Liver (tissue), 9 donors: ENCODE measurements around the gene MTERF1. TPM values are rescaled to one million over a fixed set of nuclear protein-coding genes. Genes with fewer than 3 reads are reported as not detected.
"Not testable (repeated sequence)": the region's sequence is repeated elsewhere in the genome, so short reads cannot be mapped to it uniquely, and the experiment has no call there.

ENCODE experiments used
- DNase-seq: peaks from one replicate; pipeline ENCODE4 v3.0.0-alpha.2; 2017; ENCODE audit warnings: low spot score
- H3K27ac ChIP-seq, 2 donors: one replicate each; pipeline ENCODE4 v1.7.0; 2013; ENCODE audit warnings: inconsistent platforms in 2 of 2, low read length in 2 of 2, control low read depth in 1 of 2, low read depth in 1 of 2, mild to moderate bottlenecking in 1 of 2
- H3K27me3 ChIP-seq, 4 donors: one replicate each; pipeline versions ENCODE4 v1.6.1 to v1.7.0; 2013; ENCODE audit warnings: low read length in 3 of 4, inconsistent platforms in 1 of 4, mild to moderate bottlenecking in 1 of 4, moderate library complexity in 1 of 4; ENCODE audit not compliant: control insufficient read depth in 4 of 4, insufficient read depth in 4 of 4
- H3K36me3 ChIP-seq, 4 donors: one replicate each; pipeline versions ENCODE4 v1.6.1 to v1.7.0; 2013; ENCODE audit warnings: low read length in 3 of 4, mild to moderate bottlenecking in 3 of 4, low read depth in 1 of 4, moderate library complexity in 1 of 4; ENCODE audit not compliant: control insufficient read depth in 4 of 4, insufficient read depth in 3 of 4
- H3K4me1 ChIP-seq, 4 donors: one replicate each; pipeline versions ENCODE4 v1.6.1 to v1.7.0; 2013; ENCODE audit warnings: low read length in 3 of 4, mild to moderate bottlenecking in 3 of 4, moderate library complexity in 1 of 4; ENCODE audit not compliant: control insufficient read depth in 4 of 4, insufficient read depth in 4 of 4
- H3K4me3 ChIP-seq, 3 donors: one replicate each; pipeline versions ENCODE4 v1.6.1 to v1.7.0; 2013; ENCODE audit warnings: low read length in 3 of 3, control low read depth in 1 of 3, low read depth in 1 of 3, mild to moderate bottlenecking in 1 of 3
- H3K9ac ChIP-seq, 2 donors: one replicate each; pipeline ENCODE4 v1.7.0; 2013; ENCODE audit warnings: low read length in 2 of 2, mild to moderate bottlenecking in 2 of 2, moderate library complexity in 2 of 2, control low read depth in 1 of 2, low read depth in 1 of 2
- H3K9me3 ChIP-seq, 4 donors: one replicate each; pipeline versions ENCODE4 v1.6.1 to v1.7.0; 2013; ENCODE audit warnings: low read length in 3 of 4; ENCODE audit not compliant: control insufficient read depth in 4 of 4
- ATF3 ChIP-seq: IDR thresholded peaks from 2 replicates; pipeline ENCODE4 v1.6.1; 2016; ENCODE audit warnings: antibody characterized with exemption
- EGR1 ChIP-seq, 2 donors: IDR thresholded peaks; 2 replicates each; pipeline ENCODE4 v1.6.1; 2016 to 2018; ENCODE audit warnings: antibody characterized with exemption in 2 of 2, low read depth in 2 of 2
- FOXA1 ChIP-seq: IDR thresholded peaks from 2 replicates; pipeline ENCODE4 v1.6.1; 2016; ENCODE audit warnings: antibody characterized with exemption
- FOXA2 ChIP-seq: IDR thresholded peaks from 2 replicates; pipeline ENCODE4 v1.6.1; 2016; ENCODE audit warnings: antibody characterized with exemption
- GABPA ChIP-seq, 2 donors: IDR thresholded peaks in 1 of 2; conservative IDR thresholded peaks in 1 of 2; 2 replicates each; pipeline ENCODE4 v1.6.1; 2016; ENCODE audit warnings: antibody characterized with exemption in 2 of 2, mild to moderate bottlenecking in 1 of 2, moderate library complexity in 1 of 2
- HNF4G ChIP-seq: IDR thresholded peaks from 2 replicates; pipeline ENCODE4 v1.6.1; 2016; ENCODE audit warnings: antibody characterized with exemption
- JUND ChIP-seq, 2 donors: IDR thresholded peaks; 2 replicates each; pipeline ENCODE4 v1.6.1; 2016; ENCODE audit warnings: antibody characterized with exemption in 2 of 2
- RAD21 ChIP-seq, 2 donors: IDR thresholded peaks; 2 replicates each; pipeline ENCODE4 v1.6.1; 2016; ENCODE audit warnings: antibody characterized with exemption in 2 of 2, mild to moderate bottlenecking in 2 of 2
- RXRA ChIP-seq, 2 donors: IDR thresholded peaks; 2 replicates each; pipeline ENCODE4 v1.6.1; 2017 to 2018; ENCODE audit warnings: antibody characterized with exemption in 2 of 2, mild to moderate bottlenecking in 1 of 2
- SP1 ChIP-seq: IDR thresholded peaks from 2 replicates; pipeline ENCODE4 v1.6.1; 2018; ENCODE audit warnings: antibody characterized with exemption, mild to moderate bottlenecking
- TAF1 ChIP-seq: conservative IDR thresholded peaks from 2 replicates; pipeline ENCODE4 v1.6.1; 2016; ENCODE audit warnings: antibody characterized with exemption, mild to moderate bottlenecking
- YY1 ChIP-seq: IDR thresholded peaks from 2 replicates; pipeline ENCODE4 v1.6.1; 2016; ENCODE audit warnings: antibody characterized with exemption, mild to moderate bottlenecking
- WGBS: extraction: QIAGEN DNeasy Blood & Tissue Kit; methylation state at CpG from one replicate; pipeline ENCODE4 v1.1.7; 2013; 5-methylcytosine and 5-hydroxymethylcytosine counted together
- polyA plus RNA-seq, 2 donors: library from polyadenylated mRNA; stranded (reverse) in 1 of 2; unstranded in 1 of 2; fragments of 200-250 nt in 1 of 2; fragments of >200 nt in 1 of 2; fragmentation: Nextera tagmentation in 1 of 2; extraction: Ambion mirVana in 1 of 2; gene quantifications; one replicate each; pipeline versions ENCODE4 v1.2.1 to v1.2.3, GENCODE V29; 2013 to 2015
- total RNA-seq, 2 donors: library from RNA; depleted of rRNA; stranded (reverse); fragments of >200 nt; gene quantifications; one replicate each; pipeline ENCODE4 v1.2.3, GENCODE V29; 2014
- TF ChIP-seq, protein P1 (sequence below): fragments of 150-350 bp; IDR thresholded peaks from 2 replicates; pipeline ENCODE4 v1.5.1; 2017; ENCODE audit warnings: improper control_type of control experiment, low read depth, low read length; ENCODE audit not compliant: missing input control
- TF ChIP-seq, protein P2 (sequence below): IDR thresholded peaks from 2 replicates; pipeline ENCODE4 v1.6.1; 2016; ENCODE audit warnings: antibody characterized with exemption
- TF ChIP-seq, protein P3 (sequence below): IDR thresholded peaks from 2 replicates; pipeline ENCODE4 v1.6.1; 2016; ENCODE audit warnings: antibody characterized with exemption, mild to moderate bottlenecking
- TF ChIP-seq, protein P4 (sequence below): IDR thresholded peaks from 2 replicates; pipeline ENCODE4 v1.6.1; 2016; ENCODE audit warnings: antibody characterized with exemption
- donor health status: healthy.
- donor health status: healthy.
- donor health status: healthy.
- donor health status: healthy.
- donor health status: healthy.

MTERF1 gene
- total and polyA plus RNA-seq, 4 donors: 5.8 to 9.1 (median 6.4) TPM

- TF ChIP-seq, protein P1, sequence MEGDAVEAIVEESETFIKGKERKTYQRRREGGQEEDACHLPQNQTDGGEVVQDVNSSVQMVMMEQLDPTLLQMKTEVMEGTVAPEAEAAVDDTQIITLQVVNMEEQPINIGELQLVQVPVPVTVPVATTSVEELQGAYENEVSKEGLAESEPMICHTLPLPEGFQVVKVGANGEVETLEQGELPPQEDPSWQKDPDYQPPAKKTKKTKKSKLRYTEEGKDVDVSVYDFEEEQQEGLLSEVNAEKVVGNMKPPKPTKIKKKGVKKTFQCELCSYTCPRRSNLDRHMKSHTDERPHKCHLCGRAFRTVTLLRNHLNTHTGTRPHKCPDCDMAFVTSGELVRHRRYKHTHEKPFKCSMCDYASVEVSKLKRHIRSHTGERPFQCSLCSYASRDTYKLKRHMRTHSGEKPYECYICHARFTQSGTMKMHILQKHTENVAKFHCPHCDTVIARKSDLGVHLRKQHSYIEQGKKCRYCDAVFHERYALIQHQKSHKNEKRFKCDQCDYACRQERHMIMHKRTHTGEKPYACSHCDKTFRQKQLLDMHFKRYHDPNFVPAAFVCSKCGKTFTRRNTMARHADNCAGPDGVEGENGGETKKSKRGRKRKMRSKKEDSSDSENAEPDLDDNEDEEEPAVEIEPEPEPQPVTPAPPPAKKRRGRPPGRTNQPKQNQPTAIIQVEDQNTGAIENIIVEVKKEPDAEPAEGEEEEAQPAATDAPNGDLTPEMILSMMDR: no peak
- no peak for TF ChIP-seq ATF3
- no peak for TF ChIP-seq GABPA (IDR thresholded peaks at IDR 0.05 in 1 of 2, conservative IDR thresholded peaks at IDR 0.05 in 1 of 2)
- no peak for TF ChIP-seq JUND (IDR thresholded peaks at IDR 0.05)
- TF ChIP-seq EGR1 (IDR thresholded peaks at IDR 0.05; ENCODE audit: low read depth in 2 of 2): no peak
- TF ChIP-seq RXRA (IDR thresholded peaks at IDR 0.05): no peak
- no peak for TF ChIP-seq FOXA1
- TF ChIP-seq, protein P2, sequence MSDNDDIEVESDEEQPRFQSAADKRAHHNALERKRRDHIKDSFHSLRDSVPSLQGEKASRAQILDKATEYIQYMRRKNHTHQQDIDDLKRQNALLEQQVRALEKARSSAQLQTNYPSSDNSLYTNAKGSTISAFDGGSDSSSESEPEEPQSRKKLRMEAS: no peak
- no peak for TF ChIP-seq SP1
Measured at GRCh38 chr7:91898240-91898992, 17.9 kb upstream of the MTERF1 start (continued).

DNA sequence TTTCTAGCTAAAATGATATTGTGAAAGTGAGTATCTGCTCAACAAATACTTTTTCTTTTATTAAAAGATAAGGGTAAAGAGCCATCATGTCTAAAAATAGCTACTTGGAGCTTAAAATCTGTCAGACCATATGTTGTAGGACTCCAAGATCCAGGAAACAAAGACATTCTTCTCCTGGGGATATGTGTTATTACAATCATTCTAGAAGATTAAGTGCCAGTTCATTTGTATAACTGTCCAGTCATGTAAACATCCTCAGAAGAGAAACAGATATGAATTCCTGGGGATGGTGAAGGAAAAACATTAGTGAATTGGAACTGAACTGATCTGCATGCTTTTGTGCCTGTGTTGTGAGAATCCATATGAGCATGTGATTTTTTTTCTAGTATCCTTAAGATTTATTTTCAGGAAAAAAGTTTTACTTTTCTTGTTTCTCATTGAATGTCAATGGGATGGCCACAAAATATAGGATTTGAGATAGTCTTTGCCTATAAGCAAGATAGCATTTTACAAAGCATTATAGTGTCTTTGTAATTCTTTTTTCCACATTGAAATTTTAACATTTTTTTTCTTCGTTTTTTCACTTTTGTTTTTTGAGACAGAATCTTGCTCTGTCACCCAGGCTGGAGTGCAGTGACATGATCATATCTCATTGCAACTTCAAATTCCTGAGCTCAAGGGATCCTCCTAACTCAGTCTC, 14.4 kb upstream of the MTERF1 start:
- DNase-seq: no peak
- TF ChIP-seq HNF4G (no peak), TAF1 (no peak), RAD21 (IDR thresholded peaks at IDR 0.05) (no peak), YY1 (no peak), ATF3 (no peak), FOXA1 (no peak), FOXA2 (no peak), EGR1 (IDR thresholded peaks at IDR 0.05; ENCODE audit: low read depth in 2 of 2) (no peak), RXRA (IDR thresholded peaks at IDR 0.05) (no peak)
- TF ChIP-seq, protein P3, sequence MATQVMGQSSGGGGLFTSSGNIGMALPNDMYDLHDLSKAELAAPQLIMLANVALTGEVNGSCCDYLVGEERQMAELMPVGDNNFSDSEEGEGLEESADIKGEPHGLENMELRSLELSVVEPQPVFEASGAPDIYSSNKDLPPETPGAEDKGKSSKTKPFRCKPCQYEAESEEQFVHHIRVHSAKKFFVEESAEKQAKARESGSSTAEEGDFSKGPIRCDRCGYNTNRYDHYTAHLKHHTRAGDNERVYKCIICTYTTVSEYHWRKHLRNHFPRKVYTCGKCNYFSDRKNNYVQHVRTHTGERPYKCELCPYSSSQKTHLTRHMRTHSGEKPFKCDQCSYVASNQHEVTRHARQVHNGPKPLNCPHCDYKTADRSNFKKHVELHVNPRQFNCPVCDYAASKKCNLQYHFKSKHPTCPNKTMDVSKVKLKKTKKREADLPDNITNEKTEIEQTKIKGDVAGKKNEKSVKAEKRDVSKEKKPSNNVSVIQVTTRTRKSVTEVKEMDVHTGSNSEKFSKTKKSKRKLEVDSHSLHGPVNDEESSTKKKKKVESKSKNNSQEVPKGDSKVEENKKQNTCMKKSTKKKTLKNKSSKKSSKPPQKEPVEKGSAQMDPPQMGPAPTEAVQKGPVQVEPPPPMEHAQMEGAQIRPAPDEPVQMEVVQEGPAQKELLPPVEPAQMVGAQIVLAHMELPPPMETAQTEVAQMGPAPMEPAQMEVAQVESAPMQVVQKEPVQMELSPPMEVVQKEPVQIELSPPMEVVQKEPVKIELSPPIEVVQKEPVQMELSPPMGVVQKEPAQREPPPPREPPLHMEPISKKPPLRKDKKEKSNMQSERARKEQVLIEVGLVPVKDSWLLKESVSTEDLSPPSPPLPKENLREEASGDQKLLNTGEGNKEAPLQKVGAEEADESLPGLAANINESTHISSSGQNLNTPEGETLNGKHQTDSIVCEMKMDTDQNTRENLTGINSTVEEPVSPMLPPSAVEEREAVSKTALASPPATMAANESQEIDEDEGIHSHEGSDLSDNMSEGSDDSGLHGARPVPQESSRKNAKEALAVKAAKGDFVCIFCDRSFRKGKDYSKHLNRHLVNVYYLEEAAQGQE: no peak
- TF ChIP-seq, protein P4, sequence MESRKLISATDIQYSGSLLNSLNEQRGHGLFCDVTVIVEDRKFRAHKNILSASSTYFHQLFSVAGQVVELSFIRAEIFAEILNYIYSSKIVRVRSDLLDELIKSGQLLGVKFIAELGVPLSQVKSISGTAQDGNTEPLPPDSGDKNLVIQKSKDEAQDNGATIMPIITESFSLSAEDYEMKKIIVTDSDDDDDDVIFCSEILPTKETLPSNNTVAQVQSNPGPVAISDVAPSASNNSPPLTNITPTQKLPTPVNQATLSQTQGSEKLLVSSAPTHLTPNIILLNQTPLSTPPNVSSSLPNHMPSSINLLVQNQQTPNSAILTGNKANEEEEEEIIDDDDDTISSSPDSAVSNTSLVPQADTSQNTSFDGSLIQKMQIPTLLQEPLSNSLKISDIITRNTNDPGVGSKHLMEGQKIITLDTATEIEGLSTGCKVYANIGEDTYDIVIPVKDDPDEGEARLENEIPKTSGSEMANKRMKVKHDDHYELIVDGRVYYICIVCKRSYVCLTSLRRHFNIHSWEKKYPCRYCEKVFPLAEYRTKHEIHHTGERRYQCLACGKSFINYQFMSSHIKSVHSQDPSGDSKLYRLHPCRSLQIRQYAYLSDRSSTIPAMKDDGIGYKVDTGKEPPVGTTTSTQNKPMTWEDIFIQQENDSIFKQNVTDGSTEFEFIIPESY: no peak
- Histone ChIP-seq H3K9ac (no peak overlapping the region), H3K36me3 (no peaks in the 10 kb centered on the region), H3K4me3 (no peak overlapping the region), H3K9me3 (no peaks in the 10 kb centered on the region), H3K27me3 (no peaks in the 10 kb centered on the region), H3K27ac (no peak overlapping the region), H3K4me1 (no peaks in the 10 kb centered on the region)
- WGBS: 73% methylated on average over 1 of the region's 1 CpG

DNA sequence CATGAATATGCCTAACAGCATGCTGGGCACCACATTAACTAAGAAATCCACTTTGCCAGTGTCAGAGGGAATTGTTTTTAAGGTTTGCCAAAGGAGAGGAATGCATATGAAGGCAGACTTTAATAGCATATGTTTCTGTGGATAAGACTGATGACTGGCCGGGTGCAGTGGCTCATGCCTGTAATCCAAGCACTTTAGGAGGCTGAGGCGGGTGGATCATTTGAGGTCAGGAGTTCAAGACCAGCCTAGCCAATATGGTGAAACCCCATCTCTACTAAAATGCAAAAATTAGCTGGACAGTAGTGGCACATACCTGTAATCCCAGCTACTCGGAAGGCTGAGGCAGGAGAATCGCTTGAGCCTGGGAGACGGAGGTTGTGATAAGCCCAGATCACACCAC, 13.2 kb upstream of the MTERF1 start:
- H3K4me1 ChIP-seq, H3K36me3 ChIP-seq, H3K9ac ChIP-seq, DNase-seq, H3K9me3 ChIP-seq, H3K27ac ChIP-seq, H3K4me3 ChIP-seq, H3K27me3 ChIP-seq: not testable (repeated sequence)
- WGBS: 91% methylated on average over 5 of the region's 5 CpGs
